ENCODE results near the gene BYSL. TPM values are rescaled to one million over a fixed set of nuclear protein-coding genes. Genes with fewer than 3 reads are reported as not detected.

The BYSL gene
- 41.8 and 45.7 TPM in 2 replicates for total RNA-seq
- polyA plus RNA-seq = 32.9 and 33.1 TPM in 2 replicates
- 33.9 and 42.1 TPM in 2 replicates for polyA plus RNA-seq (2011; cell fraction: cytosol; rRNA removed)
- 45.7 and 60.4 TPM in 2 replicates for polyA plus RNA-seq (2011; cell fraction: nucleus; rRNA removed)
- polyA plus RNA-seq (2012) = 30.0 and 38.9 TPM in 2 replicates
- polyA minus RNA-seq = 25.0 and 35.0 TPM in 2 replicates
- 36.4 TPM for polyA minus RNA-seq (2011; cell fraction: cytosol; rRNA and poly(A)+ RNA removed)
- polyA minus RNA-seq (2011; cell fraction: nucleus; rRNA and poly(A)+ RNA removed) = 15.7 and 16.9 TPM in 2 replicates
- percentile 79 among the genes with signal in this experiment for Bru-seq, nascent RNA
- BruChase-seq, experiment 1, labeled RNA remaining after a 6-hour chase = percentile 73 among the genes with signal in this experiment
- percentile 71 among the genes with signal in this experiment for BruChase-seq, experiment 2, labeled RNA remaining after a 2-hour chase
- long read RNA-seq, transcript BYSL-201 (7 exons, 2,029 nt) = major isoform, 27 of 38 reads
- long read RNA-seq, partial matches to known transcripts = 1 of 38 reads
- long read RNA-seq, other reads (novel, unspliced or antisense) = 10 of 38 reads

- peak; percentile 79 for TF ChIP-seq MAX (IDR thresholded peaks at IDR 0.05; ENCODE audit: insufficient read depth, insufficient read length)
- TF ChIP-seq POLR2AphosphoS5 (IDR thresholded peaks at IDR 0.05; ENCODE audit: insufficient read depth, low read depth, low read length) = peak; percentile 69
- TF ChIP-seq CTCF (IDR thresholded peaks at IDR 0.05; ENCODE audit: extremely low read depth in 1 of 2, insufficient read depth in 1 of 2, low read depth in 1 of 2, low read length in 2 of 2) = peak; percentile 98
- TF ChIP-seq POLR2A (IDR thresholded peaks at IDR 0.05; ENCODE audit: low read depth, low read length) = peak; percentile 72
- TF ChIP-seq MYC (IDR thresholded peaks at IDR 0.05; ENCODE audit: low read depth, low read length) = peak; percentile 81
- no peak for TF ChIP-seq GATA2 (IDR thresholded peaks at IDR 0.05; ENCODE audit: insufficient read depth, insufficient read length, low read depth, low read length)
- H3K4me3 ChIP-seq (replicated peaks in 1 of 3; ENCODE audit: insufficient read depth in 1 of 3, low read depth in 1 of 3, low read length in 3 of 3) = peak within 1 kb of the TSS; percentile 54 to 83 (median 82)
- H3K27me3 ChIP-seq (ENCODE audit: control insufficient read depth in 2 of 2, insufficient read depth in 2 of 2, low read length in 2 of 2) = no peaks in the 10 kb centered on the region
- H3K4me2 ChIP-seq (ENCODE audit: insufficient read depth, low read length) = peak within 1 kb of the TSS; percentile 96
- H3K36me3 ChIP-seq (ENCODE audit: control insufficient read depth in 2 of 2, extremely low read depth in 1 of 2, insufficient read depth in 2 of 2, low read length in 2 of 2) = no peaks in the 10 kb centered on the region
- H3K9ac ChIP-seq (replicated peaks; ENCODE audit: extremely low read depth, insufficient read depth, low read length) = peak within 1 kb of the TSS; percentile 96
- ChIA-PET POLR2A (interaction anchor here (0.7 to 1.3 kb wide), 5 partner anchors 17 to 134 kb away, joined by 3 to 7 read pairs (median 3); partner anchors contain the start of gene TOMM6), CTCF (interaction anchor here (0.6 to 3.4 kb wide), 52 partner anchors 9 to 294 kb away, joined by 3 to 59 read pairs (median 4); partner anchors contain the start of genes CCND3, FRS3, PRICKLE4 and TAF8)
- H3K9me1 ChIP-seq (replicated peaks; ENCODE audit: control insufficient read depth, extremely low read depth, insufficient read depth, low read length) = no peaks in the 10 kb centered on the region
- intact Hi-C loops (cut with micrococcal nuclease) = loop anchor here (1.0 to 2.0 kb wide), 8 partner anchors 15 to 296 kb away; partner anchors contain the start of genes MRPS10, TOMM6 and USP49
- no peaks in the 10 kb centered on the region for H4K20me1 ChIP-seq (replicated peaks; ENCODE audit: control insufficient read depth, extremely low read depth, insufficient read depth, low read length)
- peak within 1 kb of the TSS; percentile 94 for H3K27ac ChIP-seq (ENCODE audit: insufficient read depth, low read depth, low read length)
- no TSS peak for BruUV-seq (replicated peaks)
- DNase-seq (ENCODE audit: low read depth, low spot score) = peak; percentile 93
- dilution Hi-C loops (cut with MboI; ENCODE audit: extremely low pct_ligation_motif_present, low sequenced_read_pairs) = no loop called here
- peaks cover 62% of the 10 kb centered on the region for H3K79me2 ChIP-seq (ENCODE audit: control insufficient read depth, insufficient read depth, low read length)
- peak within 1 kb of the TSS; percentile 61 for H2AFZ ChIP-seq (ENCODE audit: low read depth, low read length)
- peak; percentile 91 for FAIRE-seq
- no peaks in the 10 kb centered on the region for H3K9me3 ChIP-seq (replicated peaks; ENCODE audit: control insufficient read depth, insufficient read depth, low read length)
- H3K4me1 ChIP-seq (ENCODE audit: control insufficient read depth, extremely low read depth, insufficient read depth, low read length) = peaks cover 38% of the 10 kb centered on the region
Measured at GRCh38 chr6:41920921-41921711, at the start of gene BYSL, which contains the start of gene MED20. TSS of gene BYSL (plus strand) at chr6:41921499. CDS start at chr6:41921563, 64 bp downstream. TSS of gene MED20 (minus strand) at chr6:41921139. CDS start at chr6:41921018, 121 bp downstream.

Data from endothelial cell of umbilical vein (primary cell).